WI38 (cell line): ENCODE data around the gene REEP6.

Experiments used
- H3K4me3 ChIP-seq: 2 replicates; pipeline ENCODE4 v1.5.1; 2011; ENCODE audit warnings: low read depth, mild to moderate bottlenecking, control low read depth, low read length
- CTCF ChIP-seq: IDR thresholded peaks from 2 replicates; pipeline ENCODE4 v1.5.1; 2012; ENCODE audit warnings: low read depth, mild to moderate bottlenecking, control low read depth, low read length

Gene REEP6

GRCh38 chr19:1483131-1483978 is 7.6 kb upstream of the REEP6 start:
- no peak for TF ChIP-seq CTCF
- no peak overlapping the region for H3K4me3 ChIP-seq

GRCh38 chr19:1483979-1484428 is 7.0 kb upstream of the REEP6 start:
- no peak for TF ChIP-seq CTCF
- no peak overlapping the region for H3K4me3 ChIP-seq

- TF ChIP-seq CTCF: no peak
Measured at GRCh38 chr19:1486720-1487575, 4.0 kb upstream of the REEP6 start.

GRCh38 chr19:1487576-1488281 is 3.3 kb upstream of the REEP6 start:
- H3K4me3 ChIP-seq: no peak overlapping the region
- no peak for TF ChIP-seq CTCF

More at GRCh38 chr19:1486720-1487575, 4.0 kb upstream of the REEP6 start:
- no peak overlapping the region for H3K4me3 ChIP-seq

GRCh38 chr19:1488282-1488601 is 2.7 kb upstream of the REEP6 start:
- no peak for TF ChIP-seq CTCF

GRCh38 chr19:1489463-1490310 is 1.3 kb upstream of the REEP6 start:
- no peak for TF ChIP-seq CTCF

More at GRCh38 chr19:1488282-1488601, 2.7 kb upstream of the REEP6 start:
- no peak overlapping the region for H3K4me3 ChIP-seq

More at GRCh38 chr19:1489463-1490310, 1.3 kb upstream of the REEP6 start:
- H3K4me3 ChIP-seq: peak overlapping the region; percentile 63
